HG02870 (cell line): ENCODE results near the gene ADARB1.

Experiments used
- ATAC-seq: cut with Tn5 transposase; IDR thresholded peaks from one replicate; pipeline ENCODE4 v1.9.1; 2021; ENCODE audit warnings: mild to moderate bottlenecking, moderate library complexity; ENCODE audit not compliant: unreplicated experiment

The ADARB1 gene

DNA sequence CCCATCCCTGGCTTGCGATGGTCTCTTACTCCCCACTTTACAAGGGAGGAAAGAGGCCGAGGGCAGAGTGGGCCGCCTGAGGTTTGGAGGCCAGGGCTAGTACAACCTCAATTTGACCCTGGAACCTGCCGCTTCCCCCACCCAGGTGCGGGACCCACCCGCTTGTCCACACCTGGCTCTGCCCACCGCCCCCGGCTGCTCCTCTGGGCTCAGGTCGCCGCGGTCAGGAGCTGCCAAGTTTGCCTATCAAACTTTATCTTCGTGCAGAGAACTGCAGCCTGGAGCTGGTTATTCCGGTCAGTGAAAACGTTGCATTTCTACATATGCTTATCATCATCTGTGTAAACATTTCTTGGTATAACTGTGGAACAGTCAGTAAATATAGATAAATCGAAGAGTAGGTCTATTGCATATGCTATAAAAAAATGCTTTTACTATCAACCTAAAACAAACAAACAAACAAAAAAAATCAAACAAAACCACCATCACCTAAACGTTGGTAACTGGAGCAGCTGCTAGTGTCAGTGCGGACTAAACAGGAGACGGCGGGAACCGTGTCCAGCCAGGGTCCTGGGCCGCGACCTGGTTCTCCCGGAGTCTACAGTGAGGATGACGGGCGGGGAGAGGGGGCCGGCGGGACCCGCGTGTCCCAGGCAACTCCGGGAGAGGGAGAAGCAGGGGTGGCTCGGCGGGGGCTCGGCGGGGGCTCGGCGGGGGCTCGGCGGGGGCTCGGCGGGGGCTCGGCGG is 906 bp upstream of the ADARB1 start:
- no peak for ATAC-seq

DNA sequence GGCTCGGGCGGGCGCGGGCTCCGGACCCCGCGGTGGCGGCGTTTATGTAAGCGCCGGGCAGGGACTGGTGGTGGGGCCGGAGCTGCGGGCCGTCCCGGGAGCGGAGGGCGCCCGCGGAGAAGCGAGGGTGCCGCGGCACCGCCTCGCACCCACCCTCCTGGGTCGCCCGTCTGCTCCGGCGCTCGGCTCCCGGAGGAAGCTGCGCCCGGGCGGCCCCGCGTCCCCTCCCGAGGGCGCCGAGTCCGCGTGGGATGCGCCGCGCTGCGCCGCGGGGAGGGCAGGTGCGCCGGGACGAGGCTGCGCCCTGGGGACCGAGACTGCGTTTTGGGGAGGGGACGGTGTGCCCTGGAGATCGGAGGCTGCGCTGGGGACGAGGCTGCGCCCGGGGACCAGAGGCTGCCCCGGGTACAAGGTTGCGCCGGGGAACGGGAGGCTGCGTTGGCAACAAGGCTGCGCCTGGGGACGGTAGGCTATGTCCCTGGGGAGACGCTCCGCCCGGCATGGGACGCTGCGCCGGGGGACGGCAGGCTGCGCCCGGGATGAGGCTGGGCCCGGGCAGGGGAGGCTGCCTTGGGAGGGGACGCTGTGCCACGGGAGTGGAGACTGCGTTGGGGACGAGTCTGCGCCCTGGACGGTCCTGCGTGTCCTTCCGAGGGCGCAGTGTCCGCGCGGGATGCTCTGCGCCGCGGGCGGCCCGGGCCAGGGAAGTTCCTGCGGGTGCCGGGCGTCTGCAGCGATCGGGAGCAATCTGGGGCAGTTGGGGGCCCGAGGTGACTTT is 627 bp downstream of the ADARB1 start:
- ATAC-seq: no peak

DNA sequence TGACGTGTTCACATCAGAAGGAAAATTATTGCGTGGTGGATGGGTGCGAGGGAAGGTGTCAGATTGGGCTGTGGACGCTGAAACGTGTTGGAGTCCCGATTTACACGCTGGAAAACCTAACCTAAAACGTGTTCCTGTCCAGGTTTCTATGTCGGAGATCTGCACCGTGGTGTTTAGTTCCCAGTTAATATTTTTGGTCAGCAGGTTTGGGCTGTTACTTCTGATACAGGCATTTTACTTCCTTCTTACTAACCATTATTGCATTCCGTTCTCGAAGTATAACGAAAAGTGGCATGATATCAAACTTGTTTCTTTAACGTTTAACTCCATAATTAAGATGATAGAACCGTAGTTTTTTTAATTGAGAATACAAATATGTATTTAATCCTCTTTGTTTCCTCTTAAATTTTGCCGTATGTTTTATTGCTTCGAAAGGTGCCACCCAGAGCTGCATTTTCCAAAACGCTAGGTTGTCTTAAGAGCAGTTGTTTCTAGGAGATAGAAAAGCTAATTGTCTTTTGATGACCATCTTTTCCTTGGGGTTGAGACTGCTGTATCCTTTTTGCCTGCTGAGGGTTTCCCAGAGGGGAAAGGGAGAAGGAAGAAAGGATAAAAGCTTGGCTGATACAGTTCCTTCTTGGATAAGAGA is 1.3 kb downstream of the ADARB1 start:
- ATAC-seq: no peak

- ATAC-seq: no peak
Observed at GRCh38 chr21:45076245-45076711, 1.9 kb downstream of the ADARB1 start.

GRCh38 chr21:45078371-45078770 is 4.0 kb downstream of the ADARB1 start:
- no peak for ATAC-seq

DNA sequence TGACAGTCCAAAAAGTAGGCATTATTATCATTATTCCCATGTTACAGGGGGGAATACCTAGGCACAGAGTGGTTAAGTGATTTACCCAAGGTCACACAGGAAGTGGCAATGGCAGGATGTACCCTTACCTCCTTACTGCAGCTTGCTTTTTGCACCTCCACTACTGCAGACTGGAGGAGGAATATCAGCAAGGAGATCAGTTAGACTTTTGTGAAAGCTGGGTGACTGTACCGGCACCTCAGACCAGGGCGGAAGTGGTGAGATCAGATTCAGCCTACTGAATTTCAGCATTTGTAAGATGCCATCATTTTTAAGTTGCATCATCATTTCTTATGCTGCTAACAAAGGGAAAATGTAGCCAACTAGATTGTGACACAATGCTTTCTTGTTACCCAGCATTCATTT is 4.5 kb downstream of the ADARB1 start:
- ATAC-seq: no peak

GRCh38 chr21:45079351-45079750 is 5.0 kb downstream of the ADARB1 start:
- ATAC-seq: no peak

- ATAC-seq: no peak
Observed at GRCh38 chr21:45080232-45080631, 5.9 kb downstream of the ADARB1 start.

DNA sequence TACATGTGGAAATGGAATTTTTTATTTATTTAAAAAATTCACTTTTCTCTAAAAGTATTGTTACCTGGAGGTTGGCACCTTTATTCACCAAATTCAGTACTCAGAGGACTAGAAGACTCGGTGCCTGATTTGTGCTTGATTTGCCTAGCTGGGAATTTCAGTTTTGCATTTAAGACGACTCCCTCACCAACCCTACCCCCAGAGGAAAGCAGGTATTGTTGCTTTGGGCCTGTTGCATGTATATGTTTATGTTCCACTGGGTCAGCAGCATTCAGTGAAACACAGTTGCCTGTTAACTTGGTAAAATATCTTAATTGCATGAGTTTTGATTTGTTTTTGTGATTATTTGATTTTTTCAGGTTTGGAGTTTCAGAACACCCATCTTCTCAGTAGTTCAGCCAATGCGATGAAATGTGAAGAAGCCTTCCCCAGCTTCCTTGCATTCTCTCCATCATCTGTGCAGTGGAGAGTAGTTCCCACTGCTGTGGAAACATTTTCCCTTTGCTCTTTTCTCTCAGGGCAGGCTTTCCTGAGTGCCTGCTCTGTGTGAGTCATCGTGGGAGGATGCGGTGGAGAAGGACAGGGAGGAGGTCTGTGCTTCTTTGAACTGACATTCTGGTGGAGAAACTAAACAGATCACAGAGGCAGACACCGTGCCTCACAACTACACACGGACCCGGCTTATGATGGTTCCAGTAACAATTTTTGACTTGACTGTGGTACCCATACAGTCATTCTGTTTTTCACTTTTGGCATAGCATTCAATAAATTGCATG is 6.4 kb downstream of the ADARB1 start:
- ATAC-seq: no peak

- no peak for ATAC-seq
Observed at GRCh38 chr21:45081636-45082035, 7.3 kb downstream of the ADARB1 start.

DNA sequence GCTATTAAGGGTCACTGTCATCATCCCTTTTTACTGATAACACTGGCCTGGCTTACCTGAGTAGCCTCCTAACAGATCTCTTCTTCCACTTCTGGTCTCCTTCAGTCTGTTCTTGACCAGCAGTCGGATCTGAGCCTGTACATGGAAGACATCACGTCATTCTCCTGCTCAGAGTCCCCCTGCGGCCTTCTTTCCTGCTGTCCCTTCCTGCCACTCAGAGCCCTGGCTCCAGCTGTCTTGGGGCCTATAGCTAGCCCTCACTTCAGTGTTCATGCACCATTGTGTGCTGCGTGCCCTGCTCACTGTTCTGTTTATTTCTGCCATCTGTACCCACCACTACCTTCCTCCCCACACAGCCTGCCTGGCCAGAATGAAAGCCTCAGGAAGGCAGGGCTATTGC is 8.4 kb downstream of the ADARB1 start:
- ATAC-seq: no peak

DNA sequence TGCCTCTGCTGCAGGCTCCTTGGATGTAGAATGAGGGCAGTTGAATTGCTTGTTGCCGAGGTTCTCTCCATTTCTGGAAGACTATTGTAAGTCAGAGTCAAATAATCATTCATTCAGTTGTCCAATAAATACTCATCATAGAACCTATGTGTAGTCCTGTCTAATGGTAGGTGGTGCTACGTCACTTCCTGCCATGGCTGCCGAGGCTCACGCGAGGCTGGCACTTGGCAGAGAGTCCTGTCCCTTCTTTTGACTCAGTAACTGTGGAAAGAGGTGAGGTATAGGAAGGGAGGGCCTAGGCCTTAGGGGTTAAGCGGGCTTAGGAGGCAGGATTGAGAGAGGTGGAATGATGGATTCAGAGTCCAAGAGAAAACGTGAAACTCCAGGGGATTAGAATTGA is 9.7 kb downstream of the ADARB1 start:
- ATAC-seq: no peak

DNA sequence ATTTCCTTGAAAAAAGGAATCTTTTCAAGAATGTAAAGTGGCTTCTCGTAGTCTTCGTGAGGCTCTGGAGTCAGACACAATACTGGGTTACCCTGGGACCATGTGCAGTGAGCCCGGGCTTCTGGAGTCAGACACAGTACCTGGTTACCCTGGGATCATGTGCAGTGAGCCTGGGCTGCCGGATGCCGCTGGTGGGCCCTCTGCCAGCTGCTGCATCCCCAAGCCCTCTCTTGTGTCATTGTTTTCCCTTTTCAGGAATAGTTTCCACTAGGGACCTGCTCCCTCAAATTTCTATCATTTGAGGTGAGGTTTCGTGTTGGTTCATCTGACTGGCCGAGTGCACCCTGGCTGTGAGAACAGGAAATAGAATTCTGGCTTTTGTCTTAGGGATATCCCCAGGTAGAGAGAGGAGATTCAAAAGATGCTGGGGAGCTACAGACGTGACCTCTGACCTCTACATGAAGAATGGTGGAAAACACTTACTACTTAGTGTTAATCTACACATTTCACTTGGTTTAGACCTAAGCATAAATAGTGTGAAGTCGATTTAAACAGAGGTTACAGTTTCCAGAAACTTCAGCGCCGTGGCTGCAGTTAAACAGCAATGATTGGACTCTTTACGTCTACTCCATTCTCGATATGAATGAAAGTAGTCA is 10.6 kb downstream of the ADARB1 start:
- no peak for ATAC-seq

DNA sequence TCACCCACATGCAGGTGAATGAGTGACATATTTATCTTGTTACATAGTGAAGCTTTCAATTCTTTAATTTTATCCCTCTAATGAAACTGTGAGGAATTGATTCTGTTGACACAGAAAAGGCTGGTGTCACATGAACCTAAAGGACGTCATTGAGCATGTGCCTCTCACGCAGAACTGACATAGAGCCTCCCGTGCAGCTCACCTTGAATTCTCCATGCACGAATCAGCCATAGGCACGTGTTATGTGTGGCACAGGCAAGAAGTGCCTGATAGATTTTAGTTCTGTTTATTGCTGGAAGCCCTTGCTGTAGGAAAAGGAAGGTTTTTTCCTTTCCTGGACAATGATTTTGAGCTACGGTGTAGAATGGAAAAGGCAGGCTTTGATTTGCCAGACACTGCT is 11.3 kb downstream of the ADARB1 start:
- no peak for ATAC-seq

- ATAC-seq: no peak
Observed at GRCh38 chr21:45086337-45086958, 12.1 kb downstream of the ADARB1 start.

DNA sequence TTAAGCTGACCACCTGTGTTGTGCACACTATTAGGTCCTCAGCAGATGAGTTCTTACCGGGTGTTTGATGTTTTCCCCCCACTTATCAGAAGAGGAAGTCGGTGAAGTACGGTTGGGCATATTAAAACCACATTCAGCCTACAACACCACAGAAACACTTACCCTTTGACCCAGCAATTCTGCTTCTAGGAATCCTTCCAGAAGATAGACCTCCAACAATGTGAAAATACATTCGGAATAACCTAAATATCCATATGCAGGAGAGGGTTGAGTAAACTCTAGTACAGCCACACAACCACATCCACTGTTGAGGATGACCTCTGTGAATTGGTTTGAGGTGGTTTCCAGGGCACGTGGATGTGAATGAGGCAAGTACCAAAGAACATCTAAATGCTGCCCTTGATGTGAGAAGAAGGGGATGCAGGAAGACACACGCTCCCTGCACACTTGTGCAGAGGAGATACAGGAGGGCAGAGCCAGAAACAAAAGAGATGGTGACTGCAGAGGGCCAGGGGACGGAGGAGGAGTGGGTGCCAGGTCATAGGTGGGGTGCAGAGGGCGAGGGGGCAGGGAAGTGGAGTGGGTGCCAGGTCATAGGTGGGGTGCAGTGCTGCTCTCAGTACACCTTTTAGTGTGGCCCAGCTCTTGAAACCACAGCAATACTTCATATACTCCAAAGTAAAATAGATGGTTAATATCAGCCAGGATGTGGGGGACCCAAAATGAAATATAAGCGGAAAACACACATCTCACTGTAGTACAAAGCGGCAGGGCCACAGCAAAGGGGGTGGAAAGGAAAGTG is 12.8 kb downstream of the ADARB1 start:
- no peak for ATAC-seq

GRCh38 chr21:45088116-45088515 is 13.7 kb downstream of the ADARB1 start:
- ATAC-seq: no peak

DNA sequence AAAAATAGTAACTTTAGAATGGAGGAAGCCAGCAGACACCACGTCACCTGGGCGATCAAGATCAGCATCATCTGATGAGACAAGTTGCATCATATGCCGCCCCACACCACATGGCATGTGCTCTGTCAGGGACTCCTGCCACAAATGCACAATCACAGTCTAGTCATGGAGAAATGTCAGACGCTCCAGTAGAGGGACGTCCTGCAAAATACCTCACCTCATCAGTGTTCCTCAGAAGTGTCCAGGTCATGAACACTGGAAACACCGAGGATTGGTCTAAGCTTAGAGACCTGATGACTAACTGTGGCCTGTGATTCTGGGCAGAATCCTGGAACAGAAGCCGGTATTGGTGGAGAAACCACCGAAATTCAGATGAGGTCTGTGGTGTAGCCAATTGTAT is 14.3 kb downstream of the ADARB1 start:
- ATAC-seq: no peak

DNA sequence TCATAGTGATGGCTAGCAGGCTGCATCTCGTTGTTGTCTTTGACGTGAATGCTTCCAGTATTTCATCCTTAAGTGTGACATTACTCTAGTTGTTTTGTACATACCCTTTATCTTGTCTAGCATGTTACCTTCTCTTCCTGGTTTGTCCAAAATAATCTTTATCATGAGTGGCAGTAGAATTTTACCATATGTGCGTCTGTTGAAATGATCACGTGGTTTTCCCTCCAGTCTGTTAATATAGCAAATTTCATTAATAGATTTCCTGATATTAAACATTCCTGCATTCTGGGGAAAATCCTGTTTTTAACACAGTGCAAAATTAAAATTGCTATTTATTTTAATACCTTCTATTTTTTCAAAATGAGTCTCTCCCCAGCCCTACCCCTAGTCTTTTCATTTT is 15.6 kb downstream of the ADARB1 start:
- ATAC-seq: no peak
